K562 (cell line): Measurements from ENCODE around the gene BRINP2. TPM values are rescaled to one million over a fixed set of nuclear protein-coding genes. Genes with fewer than 3 reads are reported as not detected.

ENCODE experiments used
- ATAC-seq: fragments of 200-7000 bp; cut with Tn5 transposase; 3 replicates; pipeline ENCODE4 v1.9.1; 2020; ENCODE audit warnings: moderate library complexity
- BruUV-seq: library from RNA; stranded (reverse); fragments of 400-500 nt; replicated peaks from 2 replicates; lab custom pipeline; 2021; lab: Mats Ljungman, UMichigan
- CTCF ChIA-PET: fragments of 300-600 bp; formaldehyde crosslinking; extraction: SDS; loops from one replicate; lab custom pipeline; 2021; ENCODE audit warnings: low intra/inter-chr PET ratio; lab: Yijun Ruan, JAX
- POLR2A ChIA-PET: fragments of 300-600, 350-650 bp; sonication (Branson Sonifier 250); formaldehyde crosslinking; extraction: SDS; loops from one replicate; lab custom pipeline; 2021; ENCODE audit warnings: antibody characterized with exemption, inconsistent platforms; lab: Yijun Ruan, JAX
- DNase-seq, 4 experiments: peaks; one replicate each; pipeline versions ENCODE4 v3.0.0 to v3.0.0-alpha.2; 2011 to 2018; ENCODE audit warnings: low spot score in 3 of 4, mixed read lengths in 3 of 4; ENCODE audit errors: extremely low read depth in 1 of 4
- FAIRE-seq: peaks from 2 replicates; lab custom pipeline; 2011; peaks lifted over from hg19 to GRCh38; lab: Jason Lieb, UNC
- H2AFZ ChIP-seq: 2 replicates; pipeline ENCODE4 v1.6.0; 2011; ENCODE audit warnings: low read depth, low read length, control low read depth, inconsistent platforms
- H3K27ac ChIP-seq: fragments of 200-600 bp; 3 replicates; pipeline ENCODE4 v1.8.0; 2011; ENCODE audit warnings: low read depth, mild to moderate bottlenecking, control low read depth, inconsistent platforms, low read length, moderate library complexity, mixed read lengths; ENCODE audit errors: extremely low read depth
- H3K27me3 ChIP-seq, 2 experiments: fragments of 300-600 bp in 1 of 2; 2 replicates in 1 of 2; 3 replicates in 1 of 2; pipeline versions ENCODE4 v1.6.0 to v1.8.0; 2011; ENCODE audit warnings: inconsistent platforms in 2 of 2, low read length in 2 of 2, mild to moderate bottlenecking in 1 of 2, mixed read lengths in 1 of 2, moderate library complexity in 1 of 2; ENCODE audit not compliant: control insufficient read depth in 2 of 2, insufficient read depth in 2 of 2
- H3K36me3 ChIP-seq: fragments of 300-600 bp; 3 replicates; pipeline ENCODE4 v1.8.0; 2011; ENCODE audit warnings: mild to moderate bottlenecking, low read length, inconsistent platforms; ENCODE audit not compliant: control insufficient read depth, insufficient read depth
- H3K4me1 ChIP-seq, 2 experiments: fragments of 200-600 bp in 1 of 2; replicated peaks in 1 of 2; 2 replicates in 1 of 2; 3 replicates in 1 of 2; pipeline versions ENCODE4 v1.5.1 to v1.8.0; 2011; ENCODE audit warnings: inconsistent platforms in 2 of 2, low read length in 2 of 2, mild to moderate bottlenecking in 1 of 2, mixed read lengths in 1 of 2, moderate library complexity in 1 of 2; ENCODE audit not compliant: control insufficient read depth in 2 of 2, insufficient read depth in 2 of 2
- H3K4me2 ChIP-seq: 2 replicates; pipeline ENCODE4 v1.6.1; 2011; ENCODE audit warnings: low read length, control low read depth, inconsistent platforms, mixed read lengths; ENCODE audit not compliant: insufficient read depth
- H3K4me3 ChIP-seq: fragments of 200-600 bp; sonication (generic), shearing (Covaris generic); 2 replicates; pipeline ENCODE4 v1.5.1; 2016; ENCODE audit warnings: control low read depth, inconsistent platforms
- H3K79me2 ChIP-seq: fragments of 200-600 bp; 3 replicates; pipeline ENCODE4 v1.8.0; 2011; ENCODE audit warnings: low read length, inconsistent platforms; ENCODE audit not compliant: control insufficient read depth, insufficient read depth
- H3K9ac ChIP-seq, 2 experiments: 2 replicates each; pipeline versions ENCODE4 v1.6.0 to v1.6.1; 2011; ENCODE audit warnings: low read depth in 2 of 2, low read length in 2 of 2, control low read depth in 1 of 2, inconsistent platforms in 1 of 2, mild to moderate bottlenecking in 1 of 2, mixed read lengths in 1 of 2; ENCODE audit not compliant: insufficient read depth in 1 of 2
- H3K9me1 ChIP-seq: one replicate; pipeline ENCODE4 v1.6.0; 2011; ENCODE audit warnings: inconsistent platforms, mild to moderate bottlenecking, low read length, moderate library complexity; ENCODE audit not compliant: control insufficient read depth, insufficient read depth
- H3K9me3 ChIP-seq: replicated peaks from 2 replicates; pipeline ENCODE4 v1.5.1; 2011; ENCODE audit warnings: low read depth, low read length, inconsistent platforms; ENCODE audit not compliant: control insufficient read depth, insufficient read depth
- H4K20me1 ChIP-seq: replicated peaks from 2 replicates; pipeline ENCODE4 v1.6.1; 2011; ENCODE audit warnings: low read length, inconsistent platforms, mixed read lengths; ENCODE audit not compliant: control insufficient read depth, insufficient read depth
- BRCA1 ChIP-seq, 2 experiments: fragments of 450-650 bp in 1 of 2; sonication (generic) in 1 of 2; formaldehyde crosslinking in 1 of 2; IDR thresholded peaks; 2 replicates each; pipeline versions ENCODE4 v1.5.0 to v1.6.1; 2017 to 2020; ENCODE audit warnings: mild to moderate bottlenecking in 1 of 2, missing genetic modification reagents in 1 of 2
- FOXP1 ChIP-seq: sonication (generic); formaldehyde crosslinking; IDR thresholded peaks from 2 replicates; pipeline ENCODE4 v1.8.0; 2022; ENCODE audit warnings: mild to moderate bottlenecking, missing genetic modification reagents
- GABPB2 ChIP-seq: fragments of 250-450 bp; sonication (Bioruptor Pico); conservative IDR thresholded peaks from 2 replicates; pipeline ENCODE4 v1.5.1; 2021; ENCODE audit warnings: mild to moderate bottlenecking
- HLTF ChIP-seq: fragments of 450-650 bp; IDR thresholded peaks from 2 replicates; pipeline ENCODE4 v1.6.1; 2016
- HNRNPK ChIP-seq: fragments of 200-400 bp; formaldehyde crosslinking; IDR thresholded peaks from one replicate; pipeline ENCODE4 v1.6.1; 2018; ENCODE audit warnings: mild to moderate bottlenecking, low read depth, low read length; ENCODE audit not compliant: poor library complexity, severe bottlenecking
- KAT2B ChIP-seq: IDR thresholded peaks from one replicate; pipeline ENCODE4 v1.6.1; 2012; ENCODE audit warnings: low read depth, mild to moderate bottlenecking, control low read depth, inconsistent platforms, low read length, moderate library complexity
- KLF10 ChIP-seq: fragments of 250-450 bp; sonication (Bioruptor Pico); IDR thresholded peaks from 2 replicates; pipeline ENCODE4 v1.6.1; 2021; ENCODE audit warnings: matching md5 sums
- PML ChIP-seq: IDR thresholded peaks from 2 replicates; pipeline ENCODE4 v1.6.1; 2012; ENCODE audit warnings: low read length, inconsistent platforms
- POLR3A ChIP-seq: IDR thresholded peaks from 2 replicates; pipeline ENCODE4 v1.6.1; 2011; ENCODE audit warnings: borderline replicate concordance, mild to moderate bottlenecking, moderate library complexity; ENCODE audit not compliant: insufficient read length, insufficient read depth; ENCODE audit errors: extremely low read depth
- TRIM28 ChIP-seq: fragments of 450-650 bp; IDR thresholded peaks from 2 replicates; pipeline ENCODE4 v1.6.1; 2017
- TSC22D4 ChIP-seq: fragments of 450-650 bp; IDR thresholded peaks from 2 replicates; pipeline ENCODE4 v1.6.1; 2016; ENCODE audit warnings: missing genetic modification characterization, missing biosample characterization, control low read depth
- YY1 ChIP-seq, 3 experiments: IDR thresholded peaks; 2 replicates each; pipeline ENCODE4 v1.6.1; 2011; ENCODE audit warnings: low read length in 2 of 3, mild to moderate bottlenecking in 2 of 3, moderate library complexity in 2 of 3, borderline replicate concordance in 1 of 3, control low read depth in 1 of 3, low read depth in 1 of 3; ENCODE audit not compliant: insufficient read depth in 3 of 3, insufficient replicate concordance in 2 of 3, control insufficient read depth in 1 of 3, insufficient read length in 1 of 3; ENCODE audit errors: extremely low read depth in 1 of 3
- ZBTB17 ChIP-seq: fragments of 450-650 bp; formaldehyde crosslinking; IDR thresholded peaks from 2 replicates; pipeline ENCODE4 v1.4.0; 2020; ENCODE audit warnings: mild to moderate bottlenecking
- ZNF143 ChIP-seq: sonication (generic); formaldehyde crosslinking; IDR thresholded peaks from 2 replicates; pipeline ENCODE4 v1.9.0; 2022; ENCODE audit warnings: mild to moderate bottlenecking, missing genetic modification reagents
- ZNF217 ChIP-seq: sonication (generic); formaldehyde crosslinking; IDR thresholded peaks from 2 replicates; pipeline ENCODE4 v1.8.0; 2022; ENCODE audit warnings: mild to moderate bottlenecking, missing genetic modification reagents
- ZNF324 ChIP-seq: fragments of 250-450 bp; sonication (Bioruptor Pico); IDR thresholded peaks from 2 replicates; pipeline ENCODE4 v1.4.0; 2020; ENCODE audit warnings: mild to moderate bottlenecking
- WGBS: fragments of 100-300 bp; shearing (Covaris generic); methylation state at CpG from one replicate; pipeline ENCODE4 v1.1.6; 2016; ENCODE audit warnings: low coverage, mixed read lengths; ENCODE audit not compliant: insufficient coverage; ENCODE audit errors: missing lambda C conversion rate; 5-methylcytosine and 5-hydroxymethylcytosine counted together
- in situ Hi-C: fragments of 300-500 bp; cut with MboI; formaldehyde crosslinking; loops from 4 replicates; pipeline ENCODE4 v1.15.0; 2018; ENCODE audit warnings: inconsistent platforms, mixed read lengths
- intact Hi-C: fragments of 100-400 bp; cut with micrococcal nuclease; formaldehyde crosslinking; loops from 2 replicates; pipeline ENCODE4 v1.14.2; 2022
- polyA plus RNA-seq, 8 experiments: library from polyadenylated mRNA; depleted of rRNA in 4 of 8; stranded (reverse) in 5 of 8; unstranded in 3 of 8; fragments of >200 nt; fragmentation: Nextera tagmentation in 2 of 8; fragmentation: Illumina TruSeq in 1 of 8; extraction: Ambion mirVana in 2 of 8; extraction: Trizol in 1 of 8; gene quantifications; 2 replicates each; pipeline versions ENCODE4 v1.2.1 to v1.2.3, GENCODE V29; 2011 to 2014; ENCODE audit warnings: inconsistent platforms in 1 of 8, missing spikeins in 1 of 8
- total RNA-seq, 7 experiments: library from RNA; depleted of rRNA in 6 of 7; stranded (reverse); fragments of >200 nt in 6 of 7; fragmentation: Illumina TruSeq in 2 of 7; extraction: Trizol in 2 of 7; gene quantifications; 2 replicates each; pipeline versions ENCODE4 v1.2.1 to v1.2.3, GENCODE V29; 2011 to 2021; ENCODE audit warnings: low replicate concordance in 1 of 7
- TF ChIP-seq, protein P1 (sequence below): fragments of 450-650 bp; conservative IDR thresholded peaks from 2 replicates; pipeline ENCODE4 v1.6.1; 2016; ENCODE audit warnings: missing genetic modification characterization, low read depth, mild to moderate bottlenecking, missing compliant biosample characterization, moderate library complexity
- TF ChIP-seq, protein P2 (sequence below): fragments of 450-650 bp; formaldehyde crosslinking; IDR thresholded peaks from 2 replicates; pipeline ENCODE4 v1.4.0; 2020; ENCODE audit warnings: mild to moderate bottlenecking, mixed read lengths
- TF ChIP-seq, protein P3 (sequence below): sonication (generic); formaldehyde crosslinking; IDR thresholded peaks from 2 replicates; pipeline ENCODE4 v1.8.0; 2022; ENCODE audit warnings: mild to moderate bottlenecking, missing genetic modification reagents
- TF ChIP-seq, protein P4 (sequence below): fragments of 250-450 bp; sonication (Bioruptor Pico); IDR thresholded peaks from 2 replicates; pipeline ENCODE4 v1.9.0; 2021; ENCODE audit warnings: mild to moderate bottlenecking

Gene BRINP2
- total and polyA plus RNA-seq, 9 of the 15 experiments (the other 6 are each of a cell fraction or from before 2014, with no cell fraction given): not detected

DNA sequence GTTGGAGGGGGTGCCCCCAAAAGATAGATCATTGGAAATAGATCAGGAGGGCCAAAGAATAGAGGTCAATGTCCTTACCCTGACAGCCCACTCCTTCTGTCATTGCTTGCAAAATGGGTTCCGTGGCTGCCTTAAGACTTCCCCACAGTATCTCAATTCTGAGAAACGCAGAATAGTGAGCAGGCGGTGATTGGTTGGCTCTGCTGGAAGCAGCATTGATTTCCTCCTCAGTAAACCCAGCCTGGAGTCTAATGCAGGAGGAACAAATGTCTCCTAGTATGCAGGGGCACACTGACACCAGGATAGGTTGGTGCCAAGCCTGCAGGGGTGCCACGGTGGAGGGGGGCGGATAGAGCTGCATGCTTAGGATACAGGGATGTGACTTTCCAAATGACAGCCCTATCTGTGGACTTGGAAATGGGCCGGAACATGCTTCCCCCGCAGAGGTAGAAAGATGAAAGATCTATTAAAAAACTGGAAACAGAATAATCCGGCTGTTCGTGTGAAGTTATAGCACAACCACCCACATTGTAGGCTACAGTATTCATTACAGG, 76.9 kb downstream of the BRINP2 start:
- no peak overlapping the region for H3K4me2 ChIP-seq
- H3K4me1 ChIP-seq: no peaks in the 10 kb centered on the region
- no peak overlapping the region for H3K9ac ChIP-seq
- in situ Hi-C loops: no loop called here
- no peak overlapping the region for H3K27ac ChIP-seq
- CTCF ChIA-PET: no interaction called here
- no peak for ATAC-seq
- TF ChIP-seq, protein P1, sequence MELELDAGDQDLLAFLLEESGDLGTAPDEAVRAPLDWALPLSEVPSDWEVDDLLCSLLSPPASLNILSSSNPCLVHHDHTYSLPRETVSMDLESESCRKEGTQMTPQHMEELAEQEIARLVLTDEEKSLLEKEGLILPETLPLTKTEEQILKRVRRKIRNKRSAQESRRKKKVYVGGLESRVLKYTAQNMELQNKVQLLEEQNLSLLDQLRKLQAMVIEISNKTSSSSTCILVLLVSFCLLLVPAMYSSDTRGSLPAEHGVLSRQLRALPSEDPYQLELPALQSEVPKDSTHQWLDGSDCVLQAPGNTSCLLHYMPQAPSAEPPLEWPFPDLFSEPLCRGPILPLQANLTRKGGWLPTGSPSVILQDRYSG (tag): no peak
- TF ChIP-seq KAT2B (no peak), GABPB2 (CRISPR knock-in tag) (no peak), ZNF324 (CRISPR knock-in tag) (no peak), TRIM28 (no peak), BRCA1 (IDR thresholded peaks at IDR 0.05) (no peak), BRCA1 (CRISPR knock-in tag; IDR thresholded peaks at IDR 0.05) (no peak), ZNF217 (CRISPR knock-in tag) (no peak), PML (no peak), HNRNPK (no peak), ZBTB17 (CRISPR knock-in tag) (no peak), TSC22D4 (tag) (no peak), ZNF143 (CRISPR knock-in tag) (no peak), YY1 (IDR thresholded peaks at IDR 0.05; ENCODE audit: borderline replicate concordance in 1 of 3, control insufficient read depth in 1 of 3, extremely low read depth in 1 of 3, insufficient read depth in 3 of 3, insufficient read length in 1 of 3, insufficient replicate concordance in 2 of 3, low read depth in 1 of 3, low read length in 2 of 3) (no peak), HLTF (no peak), FOXP1 (no peak), POLR3A (no peak), KLF10 (CRISPR knock-in tag) (no peak)
- TF ChIP-seq, protein P2, sequence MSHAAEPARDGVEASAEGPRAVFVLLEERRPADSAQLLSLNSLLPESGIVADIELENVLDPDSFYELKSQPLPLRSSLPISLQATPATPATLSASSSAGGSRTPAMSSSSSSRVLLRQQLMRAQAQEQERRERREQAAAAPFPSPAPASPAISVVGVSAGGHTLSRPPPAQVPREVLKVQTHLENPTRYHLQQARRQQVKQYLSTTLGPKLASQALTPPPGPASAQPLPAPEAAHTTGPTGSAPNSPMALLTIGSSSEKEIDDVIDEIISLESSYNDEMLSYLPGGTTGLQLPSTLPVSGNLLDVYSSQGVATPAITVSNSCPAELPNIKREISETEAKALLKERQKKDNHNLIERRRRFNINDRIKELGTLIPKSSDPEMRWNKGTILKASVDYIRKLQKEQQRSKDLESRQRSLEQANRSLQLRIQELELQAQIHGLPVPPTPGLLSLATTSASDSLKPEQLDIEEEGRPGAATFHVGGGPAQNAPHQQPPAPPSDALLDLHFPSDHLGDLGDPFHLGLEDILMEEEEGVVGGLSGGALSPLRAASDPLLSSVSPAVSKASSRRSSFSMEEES (CRISPR knock-in tag): no peak
- TF ChIP-seq, protein P3, sequence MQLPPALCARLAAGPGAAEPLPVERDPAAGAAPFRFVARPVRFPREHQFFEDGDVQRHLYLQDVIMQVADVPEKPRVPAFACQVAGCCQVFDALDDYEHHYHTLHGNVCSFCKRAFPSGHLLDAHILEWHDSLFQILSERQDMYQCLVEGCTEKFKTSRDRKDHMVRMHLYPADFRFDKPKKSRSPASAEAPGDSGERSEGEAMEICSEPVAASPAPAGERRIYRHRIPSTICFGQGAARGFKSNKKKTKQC (CRISPR knock-in tag): no peak
- TF ChIP-seq, protein P4, sequence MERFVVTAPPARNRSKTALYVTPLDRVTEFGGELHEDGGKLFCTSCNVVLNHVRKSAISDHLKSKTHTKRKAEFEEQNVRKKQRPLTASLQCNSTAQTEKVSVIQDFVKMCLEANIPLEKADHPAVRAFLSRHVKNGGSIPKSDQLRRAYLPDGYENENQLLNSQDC (CRISPR knock-in tag): no peak
- TF ChIP-seq, all 486 proteins: peak for 0
- H3K9me3 ChIP-seq: no peaks in the 10 kb centered on the region; the same call in 1 of the 2 replicates
- POLR2A ChIA-PET: no interaction called here
- WGBS: under 1% methylated on average over 9 of the region's 9 CpGs
- intact Hi-C loops: no loop called here
- no TSS peak for BruUV-seq
- FAIRE-seq: no peak
- H3K9me1 ChIP-seq: no peaks in the 10 kb centered on the region
- no peaks in the 10 kb centered on the region for H3K27me3 ChIP-seq
- no peak overlapping the region for H2AFZ ChIP-seq
- H3K79me2 ChIP-seq: no peaks in the 10 kb centered on the region
- no peak for DNase-seq
- H4K20me1 ChIP-seq: no peaks in the 10 kb centered on the region
- H3K36me3 ChIP-seq: no peaks in the 10 kb centered on the region
- H3K4me3 ChIP-seq: no peak overlapping the region
